SK-N-SH (cell line): ENCODE results near the gene NDUFA6. TPM values are rescaled to one million over a fixed set of nuclear protein-coding genes. Genes with fewer than 3 reads are reported as not detected.

ENCODE experiments used
- CTCF ChIA-PET: fragments of 300-600, 350-600 bp; formaldehyde crosslinking; extraction: SDS; loops from one replicate; lab custom pipeline; 2021; lab: Yijun Ruan, JAX
- POLR2A ChIA-PET: fragments of 350-600 bp; sonication (Branson Sonifier 250); formaldehyde crosslinking; extraction: SDS; loops from one replicate; lab custom pipeline; 2020; ENCODE audit warnings: antibody characterized with exemption, inconsistent platforms; lab: Yijun Ruan, JAX
- DNase-seq: peaks from one replicate; pipeline ENCODE4 v3.0.0; 2012
- H2AFZ ChIP-seq: fragments of 200-600 bp; sonication (generic); 2 replicates; pipeline ENCODE4 v1.8.1; 2016; ENCODE audit warnings: antibody characterized with exemption, mild to moderate bottlenecking, low read depth
- H3F3A ChIP-seq: fragments of 200-600 bp; sonication (generic); replicated peaks from 2 replicates; pipeline ENCODE3; 2016; ENCODE audit warnings: antibody characterized with exemption, mild to moderate bottlenecking; ENCODE audit not compliant: insufficient read depth
- H3K27ac ChIP-seq, 2 experiments: fragments of 200-500 bp in 1 of 2; fragments of 200-600 bp in 1 of 2; sonication (Bioruptor generic) in 1 of 2; sonication (generic), shearing (Covaris generic) in 1 of 2; 2 replicates each; pipeline versions ENCODE4 v1.5.1 to v1.6.1; 2014 to 2016; ENCODE audit warnings: low read depth in 2 of 2, inconsistent platforms in 1 of 2, low read length in 1 of 2, mild to moderate bottlenecking in 1 of 2, mixed read lengths in 1 of 2
- H3K27me3 ChIP-seq: fragments of 200-600 bp; sonication (generic), shearing (Covaris generic); 2 replicates; pipeline ENCODE4 v1.6.1; 2016; ENCODE audit warnings: mixed run types; ENCODE audit not compliant: insufficient read depth
- H3K36me3 ChIP-seq, 2 experiments: fragments of 200-500 bp in 1 of 2; fragments of 200-600 bp in 1 of 2; sonication (Bioruptor generic) in 1 of 2; sonication (generic) in 1 of 2; replicated peaks in 1 of 2; 2 replicates each; pipeline versions ENCODE3 to v1.5.1; 2014 to 2016; ENCODE audit warnings: low read length in 1 of 2, mild to moderate bottlenecking in 1 of 2; ENCODE audit not compliant: insufficient read depth in 2 of 2, control insufficient read depth in 1 of 2
- H3K4me1 ChIP-seq, 2 experiments: fragments of 200-500 bp in 1 of 2; fragments of 200-600 bp in 1 of 2; sonication (Bioruptor generic) in 1 of 2; sonication (generic), shearing (Covaris generic) in 1 of 2; 2 replicates each; pipeline versions ENCODE4 v1.5.1 to v1.6.1; 2014 to 2016; ENCODE audit warnings: low read depth in 1 of 2, low read length in 1 of 2, mixed run types in 1 of 2; ENCODE audit not compliant: insufficient read depth in 2 of 2, control insufficient read depth in 1 of 2
- H3K4me2 ChIP-seq: fragments of 200-600 bp; sonication (generic), shearing (Covaris generic); 2 replicates; pipeline ENCODE4 v1.6.1; 2017; ENCODE audit warnings: mixed run types
- H3K4me3 ChIP-seq, 2 experiments: fragments of 200-500 bp in 1 of 2; fragments of 200-600 bp in 1 of 2; sonication (Bioruptor generic) in 1 of 2; sonication (generic), shearing (Covaris generic) in 1 of 2; 2 replicates each; pipeline versions ENCODE4 v1.5.1 to v1.8.1; 2014 to 2016; ENCODE audit warnings: low read depth in 2 of 2, inconsistent platforms in 1 of 2, low read length in 1 of 2, mild to moderate bottlenecking in 1 of 2, mixed read lengths in 1 of 2, moderate library complexity in 1 of 2
- H3K79me2 ChIP-seq: fragments of 200-600 bp; sonication (generic); 2 replicates; pipeline ENCODE4 v1.8.1; 2017; ENCODE audit warnings: mild to moderate bottlenecking; ENCODE audit not compliant: insufficient read depth
- H3K9ac ChIP-seq: fragments of 200-600 bp; sonication (generic); 2 replicates; pipeline ENCODE4 v1.6.1; 2017; ENCODE audit warnings: mixed run types
- H3K9me2 ChIP-seq: fragments of 200-600 bp; sonication (generic); 2 replicates; pipeline ENCODE4 v1.6.1; 2017; ENCODE audit warnings: mixed run types
- H3K9me3 ChIP-seq: fragments of 200-600 bp; sonication (generic); 2 replicates; pipeline ENCODE4 v1.6.1; 2017; ENCODE audit warnings: mixed run types, mild to moderate bottlenecking, moderate library complexity
- H4K20me1 ChIP-seq: fragments of 200-600 bp; sonication (generic); 2 replicates; pipeline ENCODE4 v1.6.1; 2017; ENCODE audit warnings: mild to moderate bottlenecking, mixed run types; ENCODE audit not compliant: insufficient read depth
- ELF1 ChIP-seq: IDR thresholded peaks from 2 replicates; pipeline ENCODE4 v1.4.0; 2012
- EP300 ChIP-seq, 2 experiments: IDR thresholded peaks; 2 replicates each; pipeline versions ENCODE4 v1.4.0 to v1.6.1; 2012; ENCODE audit warnings: borderline replicate concordance in 1 of 2, low read depth in 1 of 2, low read length in 1 of 2
- FOSL2 ChIP-seq: IDR thresholded peaks from 2 replicates; pipeline ENCODE4 v1.4.0; 2012; ENCODE audit warnings: low read depth, mild to moderate bottlenecking, moderate library complexity, borderline replicate concordance
- FOXJ3 ChIP-seq: sonication (generic); formaldehyde crosslinking; IDR thresholded peaks from 2 replicates; pipeline ENCODE4 v1.5.1; 2020; ENCODE audit warnings: mild to moderate bottlenecking, missing genetic modification reagents
- GABPA ChIP-seq: IDR thresholded peaks from 2 replicates; pipeline ENCODE4 v1.4.0; 2012; ENCODE audit warnings: low read depth, mild to moderate bottlenecking
- GATA2 ChIP-seq: sonication (generic); formaldehyde crosslinking; IDR thresholded peaks from 2 replicates; pipeline ENCODE4 v1.5.0; 2020; ENCODE audit warnings: mild to moderate bottlenecking, missing genetic modification reagents
- JUND ChIP-seq: IDR thresholded peaks from 2 replicates; pipeline ENCODE4 v1.4.0; 2012
- MXI1 ChIP-seq: IDR thresholded peaks from 2 replicates; pipeline ENCODE4 v1.6.1; 2012; ENCODE audit warnings: mild to moderate bottlenecking, low read depth, low read length, improper control_type of control experiment
- NRF1 ChIP-seq: IDR thresholded peaks from 2 replicates; pipeline ENCODE4 v1.6.1; 2012; ENCODE audit warnings: low read depth, mild to moderate bottlenecking, low read length
- POLR2AphosphoS5 ChIP-seq: IDR thresholded peaks from 2 replicates; pipeline ENCODE4 v1.6.1; 2012; ENCODE audit warnings: low read depth, low read length
- RCOR1 ChIP-seq: fragments of 150-350 bp; IDR thresholded peaks from 2 replicates; pipeline ENCODE4 v1.6.1; 2017; ENCODE audit warnings: antibody characterized with exemption, low read length
- RFX5 ChIP-seq: IDR thresholded peaks from 2 replicates; pipeline ENCODE4 v1.6.1; 2012; ENCODE audit warnings: mild to moderate bottlenecking, improper control_type of control experiment, low read length
- SIN3A ChIP-seq: IDR thresholded peaks from 2 replicates; pipeline ENCODE4 v1.6.1; 2012; ENCODE audit warnings: low read depth, mild to moderate bottlenecking, low read length, moderate library complexity, borderline replicate concordance
- TEAD4 ChIP-seq: IDR thresholded peaks from 2 replicates; pipeline ENCODE4 v1.4.0; 2012; ENCODE audit warnings: mild to moderate bottlenecking, borderline replicate concordance; ENCODE audit not compliant: insufficient read depth
- WGBS: methylation state at CpG from one replicate; pipeline ENCODE4 v1.1.6; 2017; ENCODE audit warnings: low lambda C conversion rate; 5-methylcytosine and 5-hydroxymethylcytosine counted together
- polyA plus RNA-seq, 3 experiments: library from polyadenylated mRNA; depleted of rRNA; stranded (reverse); fragments of >200 nt; gene quantifications; 2 replicates each; pipeline ENCODE4 v1.2.3, GENCODE V29; 2012
- TF ChIP-seq, protein P1 (sequence below): IDR thresholded peaks from 2 replicates; pipeline ENCODE4 v1.4.0; 2012; ENCODE audit warnings: low read depth
- TF ChIP-seq, protein P2 (sequence below): fragments of 150-350 bp; IDR thresholded peaks from 2 replicates; pipeline ENCODE4 v1.6.1; 2016; ENCODE audit warnings: mild to moderate bottlenecking, low read depth, low read length
- TF ChIP-seq, protein P3 (sequence below): IDR thresholded peaks from 2 replicates; pipeline ENCODE4 v1.4.0; 2012; ENCODE audit warnings: low read depth, borderline replicate concordance
- TF ChIP-seq, protein P4 (sequence below): IDR thresholded peaks from 2 replicates; pipeline ENCODE4 v1.6.1; 2012; ENCODE audit warnings: mild to moderate bottlenecking, low read depth, low read length, moderate library complexity

The NDUFA6 gene
- polyA plus RNA-seq, 1 of the 3 experiments (the other 2 are of a cell fraction), result 42.0 TPM

DNA sequence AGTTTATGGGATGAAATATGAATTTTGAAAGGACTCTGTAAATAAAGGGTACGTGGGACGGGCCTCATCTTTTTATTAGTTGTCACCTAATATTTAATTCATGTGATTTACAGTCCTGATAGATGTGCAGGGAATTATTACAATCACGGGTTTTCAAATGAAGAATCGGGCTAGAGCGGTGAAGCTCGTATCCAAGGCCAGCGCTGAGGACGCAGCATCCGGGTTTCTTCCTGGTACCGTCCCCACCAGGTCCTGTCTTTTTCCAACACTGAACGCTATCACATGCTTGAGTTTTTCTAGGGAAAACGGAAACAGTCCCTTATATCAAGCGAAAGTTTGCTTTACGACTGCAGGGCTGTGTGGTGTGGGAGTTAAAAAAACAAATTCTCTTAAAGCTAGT lies 10.3 kb downstream of the NDUFA6 start:
- TF ChIP-seq ELF1 (no peak), MXI1 (0 out of 2 replicates have a peak, but pooled peaks have one; percentile 6)
- TF ChIP-seq, all 33 proteins: peak for 1
- peaks cover 15% of the 10 kb centered on the region for H3K79me2 ChIP-seq
- H3F3A ChIP-seq, result no peaks in the 10 kb centered on the region
- DNase-seq, result peak; percentile 44
- H4K20me1 ChIP-seq, result no peaks in the 10 kb centered on the region
- peak overlapping the region; percentile 50 to 78; a peak in 3 of 4 replicates for H3K27ac ChIP-seq
- no peaks in the 10 kb centered on the region for H3K27me3 ChIP-seq
- H3K9me3 ChIP-seq, result no peaks in the 10 kb centered on the region
- H3K4me3 ChIP-seq, result peak overlapping the region; percentile 60 to 71
- ChIA-PET CTCF (interaction anchor here (1.2 to 1.8 kb wide), 2 partner anchors 10 to 364 kb away, joined by 3 to 13 read pairs; partner anchors contain the start of gene NDUFA6), POLR2A (interaction anchor here (1.5 kb wide), 1 partner anchor 10 kb away, joined by 8 read pairs; the partner anchor contains the start of gene NDUFA6)
- H3K9ac ChIP-seq, result peak overlapping the region; percentile 78; the same call in 1 of the 2 replicates
- peak overlapping the region; percentile 84 for H2AFZ ChIP-seq
- peak overlapping the region; percentile 82 for H3K4me2 ChIP-seq
- H3K9me2 ChIP-seq, result no peaks in the 10 kb centered on the region
- WGBS, result 11% methylated on average over 12 of the region's 14 CpGs
- H3K4me1 ChIP-seq, result peaks cover 0 to 8% of the 10 kb centered on the region in 2 experiments; a peak in 2 of 4 replicates
- no peaks in the 10 kb centered on the region for H3K36me3 ChIP-seq

DNA sequence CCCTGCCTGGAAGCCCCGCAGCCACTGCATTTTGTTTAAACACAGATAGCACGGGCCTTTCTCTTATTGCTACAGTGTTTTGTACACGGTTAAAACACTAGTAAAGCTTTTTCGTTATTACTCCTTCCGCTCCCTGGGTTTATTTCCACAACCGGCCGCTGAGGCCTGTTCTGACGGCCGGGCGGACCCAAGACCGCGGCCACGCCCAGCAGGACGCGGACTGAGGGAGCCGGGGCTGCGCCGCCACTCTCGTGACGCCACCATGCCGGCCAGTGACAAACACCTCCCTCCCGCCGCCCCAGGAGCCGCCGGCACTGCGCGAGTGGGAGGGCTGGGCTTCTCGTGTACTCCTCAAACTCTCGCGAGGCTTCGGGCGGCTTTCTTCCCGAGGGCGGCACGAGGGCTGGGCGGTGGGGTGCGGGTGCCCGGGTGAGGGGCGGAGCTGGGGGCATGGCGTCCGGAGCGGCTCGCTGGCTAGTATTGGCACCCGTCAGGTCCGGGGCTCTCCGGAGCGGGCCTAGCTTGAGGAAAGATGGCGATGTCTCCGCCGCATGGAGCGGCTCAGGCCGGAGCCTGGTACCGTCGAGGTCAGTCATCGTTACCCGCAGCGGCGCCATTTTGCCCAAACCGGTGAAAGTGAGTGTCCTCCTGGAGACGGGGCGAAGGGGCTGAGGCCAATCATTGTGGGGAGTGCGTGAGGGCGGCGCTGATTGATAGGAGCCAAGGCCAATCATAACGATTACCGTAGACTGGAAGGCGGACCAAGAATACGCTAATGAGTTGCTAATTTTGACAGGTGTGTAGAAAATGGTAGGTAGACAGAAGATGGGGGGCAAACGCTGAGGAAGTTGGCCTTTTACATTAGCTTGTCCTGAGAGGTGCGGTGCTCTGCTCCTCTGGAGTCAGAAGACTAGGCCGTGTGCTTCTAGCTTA lies 11.0 kb downstream of the NDUFA6 start, which contains the start of gene SMDT1:
TSS of gene SMDT1 (plus strand) at position 382 of the 933 bp plus-strand sequence. CDS start at position 451, 69 bp downstream.
- 2% methylated on average over 22 of the region's 71 CpGs for WGBS
- Histone ChIP-seq H3K27ac (peak within 1 kb of the TSS; percentile 78 to 81), H2AFZ (peak within 1 kb of the TSS; percentile 84), H4K20me1 (no peaks in the 10 kb centered on the region), H3K9ac (peak within 1 kb of the TSS; percentile 78), H3K79me2 (peaks cover 15% of the 10 kb centered on the region), H3K4me3 (peak within 1 kb of the TSS; percentile 60 to 71), H3K36me3 (no peaks in the 10 kb centered on the region), H3K4me1 (peaks cover 0 to 8% of the 10 kb centered on the region in 2 experiments; a peak in 2 of 4 replicates), H3K4me2 (peak within 1 kb of the TSS; percentile 82), H3K9me3 (no peaks in the 10 kb centered on the region), H3K27me3 (no peaks in the 10 kb centered on the region), H3F3A (no peaks in the 10 kb centered on the region), H3K9me2 (no peaks in the 10 kb centered on the region)
- peak; percentile 92 for DNase-seq
- POLR2A ChIA-PET, result interaction anchor here (1.5 kb wide), 1 partner anchor 11 kb away, joined by 8 read pairs; the partner anchor contains the start of gene NDUFA6
- CTCF ChIA-PET, result interaction anchor here (1.2 to 1.8 kb wide), 2 partner anchors 11 to 365 kb away, joined by 3 to 13 read pairs; partner anchors contain the start of gene NDUFA6
- TF ChIP-seq TEAD4 (no peak), SIN3A (peak; percentile 34; the same call in 1 of the 2 replicates), RFX5 (no peak), EP300 (IDR thresholded peaks at IDR 0.05; ENCODE audit: borderline replicate concordance in 1 of 2, low read depth in 1 of 2, low read length in 1 of 2) (no peak), FOSL2 (no peak), POLR2AphosphoS5 (no peak), NRF1 (peak; percentile 52; the same call in 1 of the 2 replicates), GATA2 (no peak), FOXJ3 (CRISPR knock-in tag) (no peak), RCOR1 (no peak), GABPA (no peak), JUND (no peak)
- TF ChIP-seq, protein P1, sequence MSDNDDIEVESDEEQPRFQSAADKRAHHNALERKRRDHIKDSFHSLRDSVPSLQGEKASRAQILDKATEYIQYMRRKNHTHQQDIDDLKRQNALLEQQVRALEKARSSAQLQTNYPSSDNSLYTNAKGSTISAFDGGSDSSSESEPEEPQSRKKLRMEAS, result peak; percentile 36; the same call in 1 of the 2 replicates
- TF ChIP-seq, protein P2, sequence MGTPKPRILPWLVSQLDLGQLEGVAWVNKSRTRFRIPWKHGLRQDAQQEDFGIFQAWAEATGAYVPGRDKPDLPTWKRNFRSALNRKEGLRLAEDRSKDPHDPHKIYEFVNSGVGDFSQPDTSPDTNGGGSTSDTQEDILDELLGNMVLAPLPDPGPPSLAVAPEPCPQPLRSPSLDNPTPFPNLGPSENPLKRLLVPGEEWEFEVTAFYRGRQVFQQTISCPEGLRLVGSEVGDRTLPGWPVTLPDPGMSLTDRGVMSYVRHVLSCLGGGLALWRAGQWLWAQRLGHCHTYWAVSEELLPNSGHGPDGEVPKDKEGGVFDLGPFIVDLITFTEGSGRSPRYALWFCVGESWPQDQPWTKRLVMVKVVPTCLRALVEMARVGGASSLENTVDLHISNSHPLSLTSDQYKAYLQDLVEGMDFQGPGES, result peak; percentile 43
- TF ChIP-seq, protein P3, sequence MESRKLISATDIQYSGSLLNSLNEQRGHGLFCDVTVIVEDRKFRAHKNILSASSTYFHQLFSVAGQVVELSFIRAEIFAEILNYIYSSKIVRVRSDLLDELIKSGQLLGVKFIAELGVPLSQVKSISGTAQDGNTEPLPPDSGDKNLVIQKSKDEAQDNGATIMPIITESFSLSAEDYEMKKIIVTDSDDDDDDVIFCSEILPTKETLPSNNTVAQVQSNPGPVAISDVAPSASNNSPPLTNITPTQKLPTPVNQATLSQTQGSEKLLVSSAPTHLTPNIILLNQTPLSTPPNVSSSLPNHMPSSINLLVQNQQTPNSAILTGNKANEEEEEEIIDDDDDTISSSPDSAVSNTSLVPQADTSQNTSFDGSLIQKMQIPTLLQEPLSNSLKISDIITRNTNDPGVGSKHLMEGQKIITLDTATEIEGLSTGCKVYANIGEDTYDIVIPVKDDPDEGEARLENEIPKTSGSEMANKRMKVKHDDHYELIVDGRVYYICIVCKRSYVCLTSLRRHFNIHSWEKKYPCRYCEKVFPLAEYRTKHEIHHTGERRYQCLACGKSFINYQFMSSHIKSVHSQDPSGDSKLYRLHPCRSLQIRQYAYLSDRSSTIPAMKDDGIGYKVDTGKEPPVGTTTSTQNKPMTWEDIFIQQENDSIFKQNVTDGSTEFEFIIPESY, result peak; percentile 95
- TF ChIP-seq, protein P4, sequence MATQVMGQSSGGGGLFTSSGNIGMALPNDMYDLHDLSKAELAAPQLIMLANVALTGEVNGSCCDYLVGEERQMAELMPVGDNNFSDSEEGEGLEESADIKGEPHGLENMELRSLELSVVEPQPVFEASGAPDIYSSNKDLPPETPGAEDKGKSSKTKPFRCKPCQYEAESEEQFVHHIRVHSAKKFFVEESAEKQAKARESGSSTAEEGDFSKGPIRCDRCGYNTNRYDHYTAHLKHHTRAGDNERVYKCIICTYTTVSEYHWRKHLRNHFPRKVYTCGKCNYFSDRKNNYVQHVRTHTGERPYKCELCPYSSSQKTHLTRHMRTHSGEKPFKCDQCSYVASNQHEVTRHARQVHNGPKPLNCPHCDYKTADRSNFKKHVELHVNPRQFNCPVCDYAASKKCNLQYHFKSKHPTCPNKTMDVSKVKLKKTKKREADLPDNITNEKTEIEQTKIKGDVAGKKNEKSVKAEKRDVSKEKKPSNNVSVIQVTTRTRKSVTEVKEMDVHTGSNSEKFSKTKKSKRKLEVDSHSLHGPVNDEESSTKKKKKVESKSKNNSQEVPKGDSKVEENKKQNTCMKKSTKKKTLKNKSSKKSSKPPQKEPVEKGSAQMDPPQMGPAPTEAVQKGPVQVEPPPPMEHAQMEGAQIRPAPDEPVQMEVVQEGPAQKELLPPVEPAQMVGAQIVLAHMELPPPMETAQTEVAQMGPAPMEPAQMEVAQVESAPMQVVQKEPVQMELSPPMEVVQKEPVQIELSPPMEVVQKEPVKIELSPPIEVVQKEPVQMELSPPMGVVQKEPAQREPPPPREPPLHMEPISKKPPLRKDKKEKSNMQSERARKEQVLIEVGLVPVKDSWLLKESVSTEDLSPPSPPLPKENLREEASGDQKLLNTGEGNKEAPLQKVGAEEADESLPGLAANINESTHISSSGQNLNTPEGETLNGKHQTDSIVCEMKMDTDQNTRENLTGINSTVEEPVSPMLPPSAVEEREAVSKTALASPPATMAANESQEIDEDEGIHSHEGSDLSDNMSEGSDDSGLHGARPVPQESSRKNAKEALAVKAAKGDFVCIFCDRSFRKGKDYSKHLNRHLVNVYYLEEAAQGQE, result 0 out of 2 replicates have a peak, but pooled peaks have one; percentile 24
